Measurements from ENCODE around the gene CNPY4. TPM values are rescaled to one million over a fixed set of nuclear protein-coding genes. Genes with fewer than 3 reads are reported as not detected.

Gene CNPY4
- total and polyA plus RNA-seq, 4 donors: 14.0 to 35.0 (median 23.3) TPM

- DNase-seq (no peak), ATAC-seq (ENCODE audit: low FRiP score) (no peak)
- Histone ChIP-seq H3K4me1 (ENCODE audit: control insufficient read depth in 1 of 2, insufficient read depth in 2 of 2, low read length in 2 of 2) (no peaks in the 10 kb centered on the region), H3K4me3 (ENCODE audit: low read length in 2 of 2) (no peak overlapping the region), H3K27me3 (ENCODE audit: control insufficient read depth in 1 of 2, insufficient read depth in 2 of 2, low read length in 1 of 2) (no peaks in the 10 kb centered on the region), H3K36me3 (ENCODE audit: control insufficient read depth in 1 of 2, insufficient read depth in 2 of 2, low read length in 1 of 2) (peaks cover 0 to 1% of the 10 kb centered on the region in 2 donors), H3K27ac (ENCODE audit: low read depth in 1 of 2, low read length in 2 of 2) (no peak overlapping the region), H3K9me3 (ENCODE audit: control insufficient read depth, low read length) (no peaks in the 10 kb centered on the region)
- 82 to 83% methylated on average over 10 of the region's 10 CpGs for WGBS, 2 donors
- intact Hi-C loops (cut with DNase I): no loop called here
These were observed 20.5 kb upstream of the CNPY4 start for GRCh38 chr7:100098913-100099312.

- no peak for ATAC-seq (ENCODE audit: low FRiP score)
- Histone ChIP-seq H3K4me1 (ENCODE audit: control insufficient read depth in 1 of 2, insufficient read depth in 2 of 2, low read length in 2 of 2) (no peaks in the 10 kb centered on the region), H3K9me3 (ENCODE audit: control insufficient read depth, low read length) (no peaks in the 10 kb centered on the region), H3K36me3 (ENCODE audit: control insufficient read depth in 1 of 2, insufficient read depth in 2 of 2, low read length in 1 of 2) (peaks cover 0 to 1% of the 10 kb centered on the region in 2 donors), H3K4me3 (ENCODE audit: low read length in 2 of 2) (peak overlapping the region in 1 of 2 donors; percentile 88), H3K27me3 (ENCODE audit: control insufficient read depth in 1 of 2, insufficient read depth in 2 of 2, low read length in 1 of 2) (no peaks in the 10 kb centered on the region), H3K27ac (ENCODE audit: low read depth in 1 of 2, low read length in 2 of 2) (no peak overlapping the region)
- intact Hi-C loops (cut with DNase I): no loop called here
- 75 to 79% methylated on average over 12 of the region's 12 CpGs for WGBS, 2 donors
- no peak for DNase-seq
These were observed 20.0 kb upstream of the CNPY4 start for GRCh38 chr7:100099452-100099851.

GRCh38 chr7:100100420-100101015 is 18.9 kb upstream of the CNPY4 start:
- no peaks in the 10 kb centered on the region for H3K9me3 ChIP-seq (ENCODE audit: control insufficient read depth, low read length)
- H3K36me3 ChIP-seq (ENCODE audit: control insufficient read depth in 1 of 2, insufficient read depth in 2 of 2, low read length in 1 of 2): peaks cover 0 to 1% of the 10 kb centered on the region in 2 donors
- H3K27me3 ChIP-seq (ENCODE audit: control insufficient read depth in 1 of 2, insufficient read depth in 2 of 2, low read length in 1 of 2): no peaks in the 10 kb centered on the region
- no peaks in the 10 kb centered on the region for H3K4me1 ChIP-seq (ENCODE audit: control insufficient read depth in 1 of 2, insufficient read depth in 2 of 2, low read length in 2 of 2)
- intact Hi-C loops (cut with DNase I): loop anchor here in 1 of 2 donors (1.0 to 2.0 kb wide), 3 partner anchors 18 to 51 kb away; partner anchors contain the start of genes CNPY4, MBLAC1, TAF6 and ZSCAN21
- WGBS, 2 donors: 0% methylated on average over 55 to 61 of the region's 61 CpGs
- peak overlapping the region; percentile 81 to 88 for H3K4me3 ChIP-seq (ENCODE audit: low read length in 2 of 2)
- DNase-seq: peak; percentile 96 to 98
- H3K27ac ChIP-seq (ENCODE audit: low read depth in 1 of 2, low read length in 2 of 2): no peak overlapping the region
- ATAC-seq (ENCODE audit: low FRiP score): peak; percentile 96

- DNase-seq (peak; percentile 99 to 100), ATAC-seq (ENCODE audit: low FRiP score) (peak; percentile 97)
- Histone ChIP-seq H3K4me1 (ENCODE audit: control insufficient read depth in 1 of 2, insufficient read depth in 2 of 2, low read length in 2 of 2) (no peaks in the 10 kb centered on the region), H3K27ac (ENCODE audit: low read depth in 1 of 2, low read length in 2 of 2) (peak within 1 kb of the TSS in 1 of 2 donors; percentile 49), H3K9me3 (ENCODE audit: control insufficient read depth, low read length) (no peaks in the 10 kb centered on the region), H3K36me3 (ENCODE audit: control insufficient read depth in 1 of 2, insufficient read depth in 2 of 2, low read length in 1 of 2) (peaks cover 0 to 4% of the 10 kb centered on the region in 2 donors), H3K27me3 (ENCODE audit: control insufficient read depth in 1 of 2, insufficient read depth in 2 of 2, low read length in 1 of 2) (no peaks in the 10 kb centered on the region), H3K4me3 (ENCODE audit: low read length in 2 of 2) (peak within 1 kb of the TSS; percentile 81 to 88)
- intact Hi-C loops (cut with DNase I): loop anchor here in 1 of 2 donors (2.0 kb wide), 2 partner anchors 18 to 26 kb away; partner anchors contain the start of genes CNPY4, MBLAC1 and TAF6
- 0 to 1% methylated on average over 71 to 80 of the region's 80 CpGs for WGBS, 2 donors
These were observed 18.2 kb upstream of the CNPY4 start, which contains the start of the genes AP4M1 and MCM7 for GRCh38 chr7:100101016-100101862. Gene AP4M1 (plus strand): TSS chr7:100101643. CDS start chr7:100101715, 72 bp downstream. Gene MCM7 (minus strand): TSS chr7:100101397. CDS start chr7:100101294, 103 bp downstream.

GRCh38 chr7:100102950-100103840 is 16.2 kb upstream of the CNPY4 start:
- Histone ChIP-seq H3K27ac (ENCODE audit: low read depth in 1 of 2, low read length in 2 of 2) (no peak overlapping the region), H3K9me3 (ENCODE audit: control insufficient read depth, low read length) (no peaks in the 10 kb centered on the region), H3K4me1 (ENCODE audit: control insufficient read depth in 1 of 2, insufficient read depth in 2 of 2, low read length in 2 of 2) (no peaks in the 10 kb centered on the region), H3K36me3 (ENCODE audit: control insufficient read depth in 1 of 2, insufficient read depth in 2 of 2, low read length in 1 of 2) (peaks cover 0 to 5% of the 10 kb centered on the region in 2 donors), H3K4me3 (ENCODE audit: low read length in 2 of 2) (no peak overlapping the region), H3K27me3 (ENCODE audit: control insufficient read depth in 1 of 2, insufficient read depth in 2 of 2, low read length in 1 of 2) (no peaks in the 10 kb centered on the region)
- intact Hi-C loops (cut with DNase I): no loop called here
- DNase-seq: no peak
- 78 to 80% methylated on average over 16 to 17 of the region's 17 CpGs for WGBS, 2 donors
- no peak for ATAC-seq (ENCODE audit: low FRiP score)

GRCh38 chr7:100105534-100105933 is 13.9 kb upstream of the CNPY4 start:
- Histone ChIP-seq H3K36me3 (ENCODE audit: control insufficient read depth in 1 of 2, insufficient read depth in 2 of 2, low read length in 1 of 2) (peaks cover 0 to 7% of the 10 kb centered on the region in 2 donors), H3K27ac (ENCODE audit: low read depth in 1 of 2, low read length in 2 of 2) (no peak overlapping the region), H3K9me3 (ENCODE audit: control insufficient read depth, low read length) (no peaks in the 10 kb centered on the region), H3K4me3 (ENCODE audit: low read length in 2 of 2) (no peak overlapping the region), H3K4me1 (ENCODE audit: control insufficient read depth in 1 of 2, insufficient read depth in 2 of 2, low read length in 2 of 2) (no peaks in the 10 kb centered on the region), H3K27me3 (ENCODE audit: control insufficient read depth in 1 of 2, insufficient read depth in 2 of 2, low read length in 1 of 2) (no peaks in the 10 kb centered on the region)
- DNase-seq: no peak
- WGBS, 2 donors: 91 to 94% methylated on average over 4 of the region's 4 CpGs
- intact Hi-C loops (cut with DNase I): no loop called here
- no peak for ATAC-seq (ENCODE audit: low FRiP score)

GRCh38 chr7:100106633-100107032 is 12.8 kb upstream of the CNPY4 start:
- 72 to 76% methylated on average over 17 of the region's 17 CpGs for WGBS, 2 donors
- H3K36me3 ChIP-seq (ENCODE audit: control insufficient read depth in 1 of 2, insufficient read depth in 2 of 2, low read length in 1 of 2): peaks cover 0 to 7% of the 10 kb centered on the region in 2 donors
- no peak for DNase-seq
- ATAC-seq (ENCODE audit: low FRiP score): no peak
- intact Hi-C loops (cut with DNase I): no loop called here
- no peaks in the 10 kb centered on the region for H3K27me3 ChIP-seq (ENCODE audit: control insufficient read depth in 1 of 2, insufficient read depth in 2 of 2, low read length in 1 of 2)
- no peaks in the 10 kb centered on the region for H3K4me1 ChIP-seq (ENCODE audit: control insufficient read depth in 1 of 2, insufficient read depth in 2 of 2, low read length in 2 of 2)
- no peak overlapping the region for H3K27ac ChIP-seq (ENCODE audit: low read depth in 1 of 2, low read length in 2 of 2)
- no peaks in the 10 kb centered on the region for H3K9me3 ChIP-seq (ENCODE audit: control insufficient read depth, low read length)
- H3K4me3 ChIP-seq (ENCODE audit: low read length in 2 of 2): no peak overlapping the region

GRCh38 chr7:100107125-100107737 is 12.2 kb upstream of the CNPY4 start:
- no peaks in the 10 kb centered on the region for H3K9me3 ChIP-seq (ENCODE audit: control insufficient read depth, low read length)
- intact Hi-C loops (cut with DNase I): no loop called here
- H3K4me1 ChIP-seq (ENCODE audit: control insufficient read depth in 1 of 2, insufficient read depth in 2 of 2, low read length in 2 of 2): no peaks in the 10 kb centered on the region
- H3K4me3 ChIP-seq (ENCODE audit: low read length in 2 of 2): no peak overlapping the region
- H3K27ac ChIP-seq (ENCODE audit: low read depth in 1 of 2, low read length in 2 of 2): no peak overlapping the region
- ATAC-seq (ENCODE audit: low FRiP score) (no peak), DNase-seq (no peak)
- 80 to 83% methylated on average over 25 of the region's 25 CpGs for WGBS, 2 donors
- H3K36me3 ChIP-seq (ENCODE audit: control insufficient read depth in 1 of 2, insufficient read depth in 2 of 2, low read length in 1 of 2): peaks cover 0 to 7% of the 10 kb centered on the region in 2 donors
- no peaks in the 10 kb centered on the region for H3K27me3 ChIP-seq (ENCODE audit: control insufficient read depth in 1 of 2, insufficient read depth in 2 of 2, low read length in 1 of 2)

Data from aorta (tissue), 5 donors.